Measurements from ENCODE around the gene CYB5RL. TPM values are rescaled to one million over a fixed set of nuclear protein-coding genes. Genes with fewer than 3 reads are reported as not detected.
A peak's percentile ranks its signal among the peaks of the same experiment; 100 is the strongest.
"Not testable (repeated sequence)": the region's sequence is repeated elsewhere in the genome, so short reads cannot be mapped to it uniquely, and the experiment has no call there.

The CYB5RL gene
- total RNA-seq, 1 donor from 2014 or later, result 4.8 TPM

GRCh38 chr1:54168206-54168965 is 31.4 kb downstream of the CYB5RL start:
- intact Hi-C loops (cut with DNase I), result no loop called here
- ATAC-seq (ENCODE audit: poor library complexity) (no peak), DNase-seq (no peak)

- no peak for DNase-seq
- no peak for ATAC-seq (ENCODE audit: poor library complexity)
- intact Hi-C loops (cut with DNase I), result no loop called here
Observed at GRCh38 chr1:54167422-54168139, 32.2 kb downstream of the CYB5RL start.

GRCh38 chr1:54166357-54166756 is 33.5 kb downstream of the CYB5RL start:
- DNase-seq; intact Hi-C loops (cut with DNase I); ATAC-seq (ENCODE audit: poor library complexity): not testable (repeated sequence)

- no peak for ATAC-seq (ENCODE audit: poor library complexity)
- DNase-seq, result no peak
- intact Hi-C loops (cut with DNase I), result no loop called here
Observed at GRCh38 chr1:54165146-54165545, 34.7 kb downstream of the CYB5RL start.

GRCh38 chr1:54163573-54163972 is 36.3 kb downstream of the CYB5RL start:
- ATAC-seq (ENCODE audit: poor library complexity) (no peak), DNase-seq (no peak)
- intact Hi-C loops (cut with DNase I), result no loop called here

GRCh38 chr1:54163051-54163450 is 36.8 kb downstream of the CYB5RL start:
- DNase-seq (no peak), ATAC-seq (ENCODE audit: poor library complexity) (no peak)
- intact Hi-C loops (cut with DNase I), result no loop called here

GRCh38 chr1:54161495-54162168 is 38.2 kb downstream of the CYB5RL start:
- DNase-seq (no peak), ATAC-seq (ENCODE audit: poor library complexity) (no peak)
- intact Hi-C loops (cut with DNase I), result no loop called here

- ATAC-seq (ENCODE audit: poor library complexity) (no peak), DNase-seq (no peak)
- intact Hi-C loops (cut with DNase I), result no loop called here
Observed at GRCh38 chr1:54160351-54160750, 39.5 kb downstream of the CYB5RL start.

- ATAC-seq (ENCODE audit: poor library complexity) (no peak), DNase-seq (no peak)
- intact Hi-C loops (cut with DNase I), result no loop called here
Observed at GRCh38 chr1:54159733-54160316, 40.0 kb downstream of the CYB5RL start.

- ATAC-seq (ENCODE audit: poor library complexity) (no peak), DNase-seq (no peak)
- intact Hi-C loops (cut with DNase I), result no loop called here
Observed at GRCh38 chr1:54158071-54158470, 41.8 kb downstream of the CYB5RL start.

- DNase-seq, result no peak
- intact Hi-C loops (cut with DNase I), result no loop called here
- no peak for ATAC-seq (ENCODE audit: poor library complexity)
Observed at GRCh38 chr1:54157401-54157800, 42.4 kb downstream of the CYB5RL start.

- no peak for DNase-seq
- intact Hi-C loops (cut with DNase I), result no loop called here
- no peak for ATAC-seq (ENCODE audit: poor library complexity)
Observed at GRCh38 chr1:54156986-54157385, 42.8 kb downstream of the CYB5RL start.

- ATAC-seq (ENCODE audit: poor library complexity) (no peak), DNase-seq (no peak)
- intact Hi-C loops (cut with DNase I), result no loop called here
Observed at GRCh38 chr1:54156201-54156600, 43.6 kb downstream of the CYB5RL start.

GRCh38 chr1:54153535-54154439 is 46.0 kb downstream of the CYB5RL start:
- DNase-seq (peak; percentile 78), ATAC-seq (ENCODE audit: poor library complexity) (peak; percentile 91)
- intact Hi-C loops (cut with DNase I), result no loop called here

- no peak for ATAC-seq (ENCODE audit: poor library complexity)
- DNase-seq, result no peak
- intact Hi-C loops (cut with DNase I), result no loop called here
Observed at GRCh38 chr1:54152696-54153095, 47.1 kb downstream of the CYB5RL start, which contains the start of gene CDCP2. Gene CDCP2, minus strand, starts transcription at chr1:54153000. Its CDS starts 78 bp downstream, at chr1:54152922.

GRCh38 chr1:54151013-54151412 is 48.8 kb downstream of the CYB5RL start:
- no peak for DNase-seq
- intact Hi-C loops (cut with DNase I), result no loop called here
- no peak for ATAC-seq (ENCODE audit: poor library complexity)

All from Right ventricle myocardium superior (tissue), 1 donor.